ENCODE data around the gene PSEN1. TPM values are rescaled to one million over a fixed set of nuclear protein-coding genes. Genes with fewer than 3 reads are reported as not detected.

The PSEN1 gene
- total RNA-seq, 4 donors from 2014 or later, result 54.6 to 100 (median 68.1) TPM

DNA sequence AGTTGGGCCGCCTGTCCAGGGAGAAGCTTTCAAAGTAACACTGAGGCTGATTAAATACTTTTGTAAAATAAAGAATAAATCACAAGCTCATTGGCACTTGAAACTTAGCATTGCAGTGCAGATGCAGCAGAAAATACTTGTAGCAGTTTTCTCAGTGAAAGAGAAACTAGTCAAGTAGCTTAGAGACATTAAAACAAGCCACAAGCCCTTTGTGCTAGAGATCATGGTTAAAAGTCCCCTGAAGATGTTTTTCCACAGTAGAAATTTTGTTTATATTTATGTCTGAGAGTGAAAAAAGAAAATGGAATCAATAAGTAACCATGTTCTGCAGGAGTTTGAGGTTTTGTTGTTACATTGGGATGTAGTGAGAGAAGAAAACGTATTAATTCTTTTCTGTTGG lies 5.9 kb downstream of the PSEN1 start:
- H3K27me3 ChIP-seq, result no peaks in the 10 kb centered on the region
- TF ChIP-seq POLR2A (IDR thresholded peaks at IDR 0.05), result no peak
- TF ChIP-seq, protein P1, sequence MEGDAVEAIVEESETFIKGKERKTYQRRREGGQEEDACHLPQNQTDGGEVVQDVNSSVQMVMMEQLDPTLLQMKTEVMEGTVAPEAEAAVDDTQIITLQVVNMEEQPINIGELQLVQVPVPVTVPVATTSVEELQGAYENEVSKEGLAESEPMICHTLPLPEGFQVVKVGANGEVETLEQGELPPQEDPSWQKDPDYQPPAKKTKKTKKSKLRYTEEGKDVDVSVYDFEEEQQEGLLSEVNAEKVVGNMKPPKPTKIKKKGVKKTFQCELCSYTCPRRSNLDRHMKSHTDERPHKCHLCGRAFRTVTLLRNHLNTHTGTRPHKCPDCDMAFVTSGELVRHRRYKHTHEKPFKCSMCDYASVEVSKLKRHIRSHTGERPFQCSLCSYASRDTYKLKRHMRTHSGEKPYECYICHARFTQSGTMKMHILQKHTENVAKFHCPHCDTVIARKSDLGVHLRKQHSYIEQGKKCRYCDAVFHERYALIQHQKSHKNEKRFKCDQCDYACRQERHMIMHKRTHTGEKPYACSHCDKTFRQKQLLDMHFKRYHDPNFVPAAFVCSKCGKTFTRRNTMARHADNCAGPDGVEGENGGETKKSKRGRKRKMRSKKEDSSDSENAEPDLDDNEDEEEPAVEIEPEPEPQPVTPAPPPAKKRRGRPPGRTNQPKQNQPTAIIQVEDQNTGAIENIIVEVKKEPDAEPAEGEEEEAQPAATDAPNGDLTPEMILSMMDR (IDR thresholded peaks at IDR 0.05), result no peak
- 74 to 80% methylated on average over 2 of the region's 2 CpGs for WGBS, 2 donors
- H3K4me3 ChIP-seq (replicated peaks in 1 of 3), result no peak overlapping the region
- H3K36me3 ChIP-seq, result no peaks in the 10 kb centered on the region
- H3K4me1 ChIP-seq, result peaks cover 34 to 60% of the 10 kb centered on the region in 2 donors
- no peaks in the 10 kb centered on the region for H3K9me3 ChIP-seq
- intact Hi-C loops (cut with DNase I), result no loop called here
- DNase-seq, result no peak
- peak overlapping the region; percentile 82 to 85 (median 83) for H3K27ac ChIP-seq

DNA sequence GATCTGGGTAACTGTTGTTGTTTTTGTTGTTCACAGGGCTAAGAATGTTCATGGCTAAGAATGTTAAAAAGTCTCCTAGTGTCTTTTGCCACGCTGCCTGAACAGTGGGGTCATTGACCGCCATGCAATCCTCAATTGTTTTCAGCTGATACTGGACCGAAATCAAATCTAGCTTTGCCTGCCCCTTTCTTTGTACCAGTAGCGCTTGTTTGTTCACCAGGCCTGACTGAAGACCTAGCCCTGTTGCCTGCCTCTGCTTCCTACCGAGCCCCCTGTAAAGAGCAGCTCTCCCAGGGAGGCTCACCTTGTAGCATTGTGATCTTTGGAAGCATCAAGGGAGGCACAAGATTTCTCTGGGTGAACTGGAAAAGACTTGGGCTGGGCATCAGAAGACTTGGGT lies 6.7 kb downstream of the PSEN1 start:
- peak; percentile 41 to 61 for DNase-seq
- Histone ChIP-seq H3K9me3 (no peaks in the 10 kb centered on the region), H3K27me3 (no peaks in the 10 kb centered on the region), H3K36me3 (peaks cover 2% of the 10 kb centered on the region in 2 donors), H3K27ac (peak overlapping the region; percentile 82 to 85 (median 83)), H3K4me3 (replicated peaks in 1 of 3) (no peak overlapping the region), H3K4me1 (peaks cover 29 to 53% of the 10 kb centered on the region in 2 donors)
- TF ChIP-seq POLR2A (IDR thresholded peaks at IDR 0.05), result no peak
- TF ChIP-seq, protein P1 (IDR thresholded peaks at IDR 0.05), result no peak
- intact Hi-C loops (cut with DNase I), result no loop called here
- 25 to 27% methylated on average over 5 of the region's 5 CpGs for WGBS, 2 donors

DNA sequence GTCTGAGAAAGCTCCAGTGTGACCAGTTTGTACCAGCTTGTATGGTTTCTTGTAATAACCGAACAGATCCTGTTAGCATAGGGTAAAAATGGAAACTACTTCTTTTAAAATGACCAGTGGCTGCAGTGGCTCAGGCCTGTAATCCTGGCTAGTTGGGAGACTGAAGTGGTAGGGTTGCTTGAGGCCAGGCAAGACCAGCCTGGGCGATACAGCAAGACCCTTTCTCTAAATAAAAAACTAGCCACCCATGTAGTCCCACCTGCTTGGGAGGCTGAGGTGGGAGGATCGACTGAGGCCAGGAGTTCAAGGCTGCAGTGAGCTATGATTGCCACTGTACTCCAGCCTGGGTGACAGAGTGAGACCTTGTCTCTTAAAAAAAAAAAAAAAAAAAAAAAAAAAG lies 7.3 kb downstream of the PSEN1 start:
- H3K27ac ChIP-seq, result peak overlapping the region; percentile 82 to 85 (median 83)
- 91 to 94% methylated on average over 3 of the region's 3 CpGs for WGBS, 2 donors

DNA sequence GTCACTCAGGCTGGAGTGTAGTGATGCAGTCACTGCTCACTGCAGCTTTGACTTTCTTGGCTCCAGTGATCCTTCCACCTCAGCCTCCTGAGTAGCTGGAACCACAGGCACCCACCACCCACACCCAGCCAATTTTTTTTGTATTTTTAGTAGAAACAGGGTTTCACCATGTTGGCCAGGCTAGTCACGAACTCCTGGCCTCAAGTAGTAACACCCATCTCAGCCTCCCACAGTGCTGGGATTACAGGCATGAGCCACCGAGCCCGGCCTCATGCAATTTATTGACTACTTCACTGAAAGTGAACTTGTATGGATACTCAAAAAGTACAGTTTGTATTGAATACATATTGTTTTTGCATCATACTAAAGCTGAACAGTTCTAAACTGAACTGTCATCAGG lies 9.1 kb downstream of the PSEN1 start:
- 89 to 98% methylated on average over 3 of the region's 3 CpGs for WGBS, 2 donors
- H3K27ac ChIP-seq, result peak overlapping the region in 1 of 3 donors; percentile 82
- H3K9me3 ChIP-seq, result no peaks in the 10 kb centered on the region
- no peak for DNase-seq
- no peak for TF ChIP-seq POLR2A (IDR thresholded peaks at IDR 0.05)
- TF ChIP-seq, protein P1 (IDR thresholded peaks at IDR 0.05), result no peak
- intact Hi-C loops (cut with DNase I), result no loop called here
- peaks cover 11 to 15% of the 10 kb centered on the region in 2 donors for H3K36me3 ChIP-seq
- H3K4me3 ChIP-seq (replicated peaks in 1 of 3), result no peak overlapping the region
- peaks cover 28 to 45% of the 10 kb centered on the region in 2 donors for H3K4me1 ChIP-seq
- no peaks in the 10 kb centered on the region for H3K27me3 ChIP-seq

More for the DNA sequence above, 7.3 kb downstream of the PSEN1 start:
- Histone ChIP-seq H3K9me3 (no peaks in the 10 kb centered on the region), H3K4me1 (peaks cover 29 to 47% of the 10 kb centered on the region in 2 donors), H3K36me3 (peaks cover 8% of the 10 kb centered on the region in 2 donors), H3K27me3 (no peaks in the 10 kb centered on the region), H3K4me3 (replicated peaks in 1 of 3) (no peak overlapping the region)
- TF ChIP-seq, protein P1 (IDR thresholded peaks at IDR 0.05), result no peak
- TF ChIP-seq POLR2A (IDR thresholded peaks at IDR 0.05), result no peak
- intact Hi-C loops (cut with DNase I), result no loop called here
- DNase-seq, result no peak

DNA sequence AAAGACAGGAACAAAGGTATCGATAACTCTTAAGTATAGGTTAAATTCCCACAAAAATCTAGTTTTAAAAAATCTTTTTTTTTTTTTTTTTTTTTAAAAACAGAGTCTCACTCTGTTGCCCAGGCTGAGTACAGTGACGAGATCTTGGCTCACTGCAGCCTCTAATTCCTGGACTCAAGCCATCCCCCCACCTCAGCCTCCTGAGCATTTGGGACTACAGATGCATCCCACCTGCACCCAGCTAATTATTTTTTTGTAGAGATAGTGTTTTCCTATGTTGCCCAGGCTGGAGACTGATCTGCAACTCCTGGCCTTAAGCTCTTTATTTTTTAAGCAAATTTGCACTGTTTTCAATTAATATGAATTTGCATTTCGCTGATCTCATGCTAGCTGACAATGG lies 9.8 kb downstream of the PSEN1 start:
- DNase-seq, result no peak
- intact Hi-C loops (cut with DNase I), result no loop called here

More for the DNA sequence above, 9.8 kb downstream of the PSEN1 start:
- H3K4me1 ChIP-seq, result peaks cover 25 to 40% of the 10 kb centered on the region in 2 donors
- H3K4me3 ChIP-seq (replicated peaks in 1 of 3), result no peak overlapping the region
- H3K9me3 ChIP-seq, result no peaks in the 10 kb centered on the region
- H3K27me3 ChIP-seq, result no peaks in the 10 kb centered on the region
- peaks cover 11 to 16% of the 10 kb centered on the region in 2 donors for H3K36me3 ChIP-seq
- WGBS, 2 donors, result 79 to 80% methylated on average over 3 of the region's 3 CpGs
- TF ChIP-seq, protein P1 (IDR thresholded peaks at IDR 0.05), result no peak
- no peak for TF ChIP-seq POLR2A (IDR thresholded peaks at IDR 0.05)
- no peak overlapping the region for H3K27ac ChIP-seq
